SK-N-SH (cell line): ENCODE measurements around the gene BRME1.

ENCODE experiments used
- EZH2phosphoT487 ChIP-seq: fragments of 200-600 bp; sonication (generic); IDR thresholded peaks from 2 replicates; pipeline ENCODE4 v1.6.1; 2017; ENCODE audit warnings: low read depth, mixed run types, mild to moderate bottlenecking, antibody characterized with exemption, moderate library complexity, borderline replicate concordance
- MEF2A ChIP-seq: IDR thresholded peaks from 2 replicates; pipeline ENCODE4 v1.4.0; 2012; ENCODE audit warnings: low read depth, borderline replicate concordance
- TEAD4 ChIP-seq: IDR thresholded peaks from 2 replicates; pipeline ENCODE4 v1.4.0; 2012; ENCODE audit warnings: mild to moderate bottlenecking, borderline replicate concordance; ENCODE audit not compliant: insufficient read depth
- YY1 ChIP-seq: IDR thresholded peaks from 2 replicates; pipeline ENCODE4 v1.4.0; 2012; ENCODE audit warnings: low read depth, mild to moderate bottlenecking
- TF ChIP-seq, protein P1 (sequence below): fragments of 200-600 bp; sonication (generic); IDR thresholded peaks from 2 replicates; pipeline ENCODE4 v1.6.1; 2017; ENCODE audit warnings: antibody characterized with exemption, mild to moderate bottlenecking, moderate library complexity

DNA sequence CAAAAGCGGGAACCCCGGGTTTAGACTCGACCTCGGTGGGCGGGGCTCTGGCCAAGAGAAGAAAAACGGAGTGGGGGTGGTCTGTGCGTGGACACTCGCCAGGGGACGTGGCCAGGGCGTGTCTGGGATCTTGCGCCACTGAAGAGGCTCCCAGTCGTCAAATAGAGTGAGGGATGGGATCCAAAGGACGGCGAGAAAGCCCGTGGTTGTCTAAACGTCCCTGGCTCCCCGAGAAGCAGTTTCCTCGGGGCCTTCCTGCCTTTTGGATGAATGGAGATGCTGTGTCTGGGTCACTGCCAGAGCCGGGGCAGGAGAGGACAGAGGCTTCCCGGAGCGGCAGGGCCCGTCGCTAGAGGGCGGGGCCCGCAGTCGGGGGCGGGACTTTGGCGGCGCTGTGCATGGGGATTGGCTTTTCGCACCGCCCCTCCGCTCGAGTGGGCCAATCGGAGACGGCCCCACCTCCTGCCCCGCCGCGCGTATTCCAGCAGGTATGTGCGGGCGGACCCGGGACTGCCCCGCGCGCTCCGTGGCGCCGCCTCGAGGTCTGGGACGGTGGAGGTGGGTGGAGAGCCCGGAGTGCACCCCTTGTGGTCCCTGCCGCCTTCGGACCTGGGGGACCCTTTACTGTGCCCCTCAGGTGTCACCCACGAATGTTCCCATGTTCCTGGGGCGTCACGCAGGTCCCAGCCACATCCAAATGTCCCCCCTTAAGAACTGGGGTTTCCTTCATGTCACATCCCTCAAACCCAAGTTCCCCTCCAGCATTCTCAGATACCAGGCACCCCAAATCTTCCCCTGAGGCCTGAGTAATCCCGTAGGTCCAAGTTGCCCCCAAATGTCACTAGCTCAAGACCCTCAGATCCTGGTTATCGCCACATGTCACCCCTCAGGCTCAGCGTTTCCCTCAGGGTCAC lies 72.3 kb downstream of the BRME1 start:
- TF ChIP-seq YY1, result no peak
- TF ChIP-seq, protein P1, sequence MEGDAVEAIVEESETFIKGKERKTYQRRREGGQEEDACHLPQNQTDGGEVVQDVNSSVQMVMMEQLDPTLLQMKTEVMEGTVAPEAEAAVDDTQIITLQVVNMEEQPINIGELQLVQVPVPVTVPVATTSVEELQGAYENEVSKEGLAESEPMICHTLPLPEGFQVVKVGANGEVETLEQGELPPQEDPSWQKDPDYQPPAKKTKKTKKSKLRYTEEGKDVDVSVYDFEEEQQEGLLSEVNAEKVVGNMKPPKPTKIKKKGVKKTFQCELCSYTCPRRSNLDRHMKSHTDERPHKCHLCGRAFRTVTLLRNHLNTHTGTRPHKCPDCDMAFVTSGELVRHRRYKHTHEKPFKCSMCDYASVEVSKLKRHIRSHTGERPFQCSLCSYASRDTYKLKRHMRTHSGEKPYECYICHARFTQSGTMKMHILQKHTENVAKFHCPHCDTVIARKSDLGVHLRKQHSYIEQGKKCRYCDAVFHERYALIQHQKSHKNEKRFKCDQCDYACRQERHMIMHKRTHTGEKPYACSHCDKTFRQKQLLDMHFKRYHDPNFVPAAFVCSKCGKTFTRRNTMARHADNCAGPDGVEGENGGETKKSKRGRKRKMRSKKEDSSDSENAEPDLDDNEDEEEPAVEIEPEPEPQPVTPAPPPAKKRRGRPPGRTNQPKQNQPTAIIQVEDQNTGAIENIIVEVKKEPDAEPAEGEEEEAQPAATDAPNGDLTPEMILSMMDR, result peak; percentile 52
- TF ChIP-seq EZH2phosphoT487, result no peak
- no peak for TF ChIP-seq MEF2A
- 0 out of 2 replicates have a peak, but pooled peaks have one; percentile 34 for TF ChIP-seq TEAD4
